Subcutaneous abdominal adipose tissue (tissue), 5 donors: Measurements from ENCODE around the gene RIGI.
"Not testable (repeated sequence)": the region's sequence is repeated elsewhere in the genome, so short reads cannot be mapped to it uniquely, and the experiment has no call there.

Experiments
- H3K27ac ChIP-seq: one replicate; pipeline ENCODE4 v1.7.0; 2013; ENCODE audit warnings: low read depth, mild to moderate bottlenecking, inconsistent platforms, low read length, moderate library complexity
- H3K27me3 ChIP-seq, 5 donors: one replicate each; pipeline ENCODE4 v1.7.0; 2013; ENCODE audit warnings: low read length in 5 of 5, inconsistent platforms in 1 of 5; ENCODE audit not compliant: control insufficient read depth in 5 of 5, insufficient read depth in 4 of 5
- H3K36me3 ChIP-seq, 5 donors: one replicate each; pipeline ENCODE4 v1.7.0; 2013; ENCODE audit warnings: low read length in 5 of 5; ENCODE audit not compliant: control insufficient read depth in 5 of 5, insufficient read depth in 5 of 5
- H3K4me1 ChIP-seq, 5 donors: one replicate each; pipeline ENCODE4 v1.7.0; 2013; ENCODE audit warnings: low read length in 5 of 5, mild to moderate bottlenecking in 3 of 5, moderate library complexity in 1 of 5; ENCODE audit not compliant: control insufficient read depth in 5 of 5, insufficient read depth in 5 of 5
- H3K4me3 ChIP-seq, 5 donors: one replicate each; pipeline ENCODE4 v1.7.0; 2013; ENCODE audit warnings: low read length in 5 of 5, low read depth in 1 of 5
- H3K9ac ChIP-seq, 5 donors: one replicate each; pipeline ENCODE4 v1.7.0; 2013; ENCODE audit warnings: low read length in 5 of 5, mild to moderate bottlenecking in 4 of 5, moderate library complexity in 3 of 5
- H3K9me3 ChIP-seq, 5 donors: one replicate each; pipeline ENCODE4 v1.7.0; 2013; ENCODE audit warnings: low read length in 5 of 5; ENCODE audit not compliant: control insufficient read depth in 5 of 5
- donor health status: healthy.
- donor health status: healthy.
- donor health status: healthy.
- donor health status: healthy.
- donor health status: healthy.

RIGI gene

GRCh38 chr9:32554591-32554990, 28.6 kb upstream of the RIGI start:
- Histone ChIP-seq H3K27me3 (no peaks in the 10 kb centered on the region), H3K4me3 (no peak overlapping the region), H3K9ac (peak overlapping the region in 1 of 5 donors; percentile 4), H3K9me3 (no peaks in the 10 kb centered on the region), H3K27ac (no peak overlapping the region), H3K36me3 (peaks cover 0 to 3% (median 0%) of the 10 kb centered on the region in 5 donors), H3K4me1 (peaks cover 5 to 23% (median 17%) of the 10 kb centered on the region in 5 donors)

DNA sequence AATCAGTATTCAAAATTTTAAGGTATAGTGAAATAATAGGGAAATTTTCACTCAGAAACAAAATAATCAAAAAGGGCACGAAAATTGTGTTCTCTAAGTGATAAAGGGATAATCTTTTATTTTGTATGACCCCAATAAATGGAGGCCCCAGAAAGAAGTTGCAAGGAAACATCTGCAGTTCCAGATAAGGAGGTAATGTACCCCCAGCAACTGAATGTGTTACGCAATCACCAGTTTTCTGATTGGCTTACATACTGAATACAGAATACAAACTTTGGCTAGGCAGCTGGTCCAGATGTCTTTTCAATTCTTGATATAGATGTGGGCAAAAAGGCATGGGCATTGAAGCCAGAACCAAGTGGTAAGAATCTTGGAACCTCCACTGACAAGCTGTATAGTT, 28.1 kb upstream of the RIGI start:
- Histone ChIP-seq H3K9me3 (no peaks in the 10 kb centered on the region), H3K27ac (no peak overlapping the region), H3K27me3 (no peaks in the 10 kb centered on the region), H3K9ac (peak overlapping the region in 1 of 5 donors; percentile 4), H3K4me1 (peaks cover 5 to 28% (median 17%) of the 10 kb centered on the region in 5 donors), H3K36me3 (peaks cover 0 to 3% (median 0%) of the 10 kb centered on the region in 5 donors), H3K4me3 (no peak overlapping the region)

DNA sequence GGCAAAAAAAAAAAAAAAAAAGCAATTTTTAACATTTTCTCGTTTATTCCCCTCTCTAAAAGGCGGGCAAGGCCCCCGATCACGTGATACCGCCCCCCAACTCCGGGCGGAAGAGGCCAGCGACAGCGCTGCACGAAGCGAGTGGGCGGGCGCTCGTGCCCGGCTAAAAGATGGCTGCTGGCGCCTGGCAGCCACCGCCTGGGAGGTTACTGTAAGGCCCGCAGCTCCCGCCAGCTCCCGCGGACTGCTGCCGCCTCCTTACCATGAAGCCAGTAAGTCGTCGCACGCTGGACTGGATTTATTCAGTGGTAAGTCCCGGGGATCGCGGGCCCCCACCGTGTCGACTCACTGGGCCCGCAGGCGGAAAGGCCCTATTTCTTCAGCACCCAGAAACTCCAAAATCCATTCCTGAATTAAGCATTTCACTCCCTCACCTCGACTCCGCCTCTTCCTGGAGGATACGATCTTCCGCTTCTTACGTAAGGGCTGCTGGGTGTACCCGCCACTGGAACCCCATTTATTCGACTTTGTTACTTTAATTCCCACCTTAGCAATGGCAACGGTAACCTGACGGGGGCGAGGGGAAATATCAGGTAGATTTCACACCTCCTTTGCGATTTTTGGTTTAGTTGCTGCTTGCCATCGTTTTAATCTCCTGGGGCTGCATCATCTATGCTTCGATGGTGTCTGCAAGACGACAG, 26.3 kb upstream of the RIGI start, which contains the start of the genes SMIM27 and TOPORS:
SMIM27 (plus strand) TSS at position 156 of the 701 bp plus-strand sequence; CDS start at position 264, 108 bp downstream.
TOPORS (minus strand) TSS at position 415 of the 701 bp plus-strand sequence; CDS start at position 265, 150 bp downstream.
- no peaks in the 10 kb centered on the region for H3K27me3 ChIP-seq
- H3K4me3 ChIP-seq, result peak within 1 kb of the TSS; percentile 78 to 91 (median 91)
- H3K9me3 ChIP-seq, result no peaks in the 10 kb centered on the region
- peak within 1 kb of the TSS; percentile 98 for H3K27ac ChIP-seq
- peaks cover 0 to 3% (median 0%) of the 10 kb centered on the region in 5 donors for H3K36me3 ChIP-seq
- peaks cover 5 to 25% (median 16%) of the 10 kb centered on the region in 5 donors for H3K4me1 ChIP-seq
- peak within 1 kb of the TSS; percentile 76 to 97 (median 87) for H3K9ac ChIP-seq

DNA sequence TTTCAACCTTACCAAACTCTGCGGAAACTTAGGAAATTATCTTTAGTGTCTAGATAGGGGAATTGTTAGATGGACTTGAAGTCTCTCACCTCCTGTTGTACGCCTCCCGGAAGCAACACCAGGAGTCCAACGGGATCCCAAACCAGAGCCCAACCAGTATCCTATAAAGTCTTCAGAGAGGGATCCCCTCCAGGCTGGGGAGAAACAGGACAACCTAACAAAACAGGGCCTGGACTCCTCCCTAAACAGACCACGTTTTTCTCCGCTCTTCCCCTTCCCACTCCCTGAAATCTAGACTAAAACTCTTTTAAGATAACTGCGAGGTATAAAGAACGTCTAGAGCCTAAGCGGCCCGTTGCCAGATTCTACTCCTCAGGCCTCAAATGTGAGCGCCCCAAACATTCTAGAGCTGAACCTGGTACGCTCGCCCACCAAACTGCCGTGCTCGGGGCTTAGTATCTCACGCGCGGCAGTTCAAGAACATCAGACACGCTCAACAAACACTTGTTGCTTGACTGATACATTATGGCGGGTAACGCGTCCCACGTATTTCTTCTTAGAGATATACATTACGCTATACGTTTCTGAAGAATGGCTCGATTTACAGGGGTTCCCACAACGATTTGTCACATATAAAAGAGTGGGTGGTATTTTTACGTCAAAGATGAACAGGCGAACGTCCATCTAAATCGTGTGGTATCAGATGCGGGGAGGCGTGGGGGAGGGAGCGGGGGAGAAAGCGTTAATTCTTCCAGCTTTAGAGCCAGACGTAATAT, 25.5 kb upstream of the RIGI start:
- peaks cover 5 to 25% (median 16%) of the 10 kb centered on the region in 5 donors for H3K4me1 ChIP-seq
- H3K36me3 ChIP-seq, result peaks cover 0 to 3% (median 0%) of the 10 kb centered on the region in 5 donors
- H3K4me3 ChIP-seq, result peak overlapping the region; percentile 78 to 91 (median 83)
- H3K9ac ChIP-seq, result peak overlapping the region; percentile 76 to 97 (median 87)
- H3K27me3 ChIP-seq, result no peaks in the 10 kb centered on the region
- peak overlapping the region; percentile 98 for H3K27ac ChIP-seq
- no peaks in the 10 kb centered on the region for H3K9me3 ChIP-seq

GRCh38 chr9:32550562-32551275, 24.7 kb upstream of the RIGI start:
- Histone ChIP-seq H3K4me1 (peaks cover 5 to 25% (median 16%) of the 10 kb centered on the region in 5 donors), H3K36me3 (peaks cover 0 to under 1% (median 0%) of the 10 kb centered on the region in 5 donors), H3K4me3 (peak overlapping the region; percentile 78 to 91 (median 83))

GRCh38 chr9:32550150-32550561, 24.2 kb upstream of the RIGI start:
- Histone ChIP-seq H3K9ac (peak overlapping the region; percentile 39 to 97 (median 76)), H3K9me3 (no peaks in the 10 kb centered on the region)

More at GRCh38 chr9:32550562-32551275, 24.7 kb upstream of the RIGI start:
- no peaks in the 10 kb centered on the region for H3K27me3 ChIP-seq
- no peaks in the 10 kb centered on the region for H3K9me3 ChIP-seq
- peak overlapping the region; percentile 76 to 97 (median 87) for H3K9ac ChIP-seq
- H3K27ac ChIP-seq, result peak overlapping the region; percentile 98

DNA sequence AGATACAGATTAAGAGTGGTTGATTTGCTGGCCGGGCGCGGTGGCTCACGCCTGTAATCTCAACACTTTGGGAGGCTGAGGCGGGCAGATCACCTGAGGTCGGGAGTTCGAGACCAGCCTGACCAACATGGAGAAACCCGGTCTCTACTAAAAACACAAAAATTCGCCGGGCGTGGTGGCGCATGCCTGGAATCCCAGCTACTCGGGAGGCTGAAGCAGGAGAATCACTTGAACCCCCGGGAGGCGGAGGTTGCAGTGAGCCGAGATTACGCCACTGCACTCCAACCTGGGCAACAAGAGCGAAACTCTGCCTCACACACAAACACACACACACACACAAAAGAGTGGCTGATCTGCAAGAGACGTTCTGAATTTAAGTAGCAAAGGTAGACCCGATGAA, 22.2 kb upstream of the RIGI start:
- H3K27me3 ChIP-seq, H3K9ac ChIP-seq, H3K4me3 ChIP-seq, H3K36me3 ChIP-seq, H3K27ac ChIP-seq, H3K9me3 ChIP-seq: not testable (repeated sequence)
- H3K4me1 ChIP-seq, result peaks cover 5 to 23% (median 16%) of the 10 kb centered on the region in 5 donors

More at GRCh38 chr9:32550150-32550561, 24.2 kb upstream of the RIGI start:
- Histone ChIP-seq H3K36me3 (no peaks in the 10 kb centered on the region), H3K27ac (peak overlapping the region; percentile 98), H3K27me3 (no peaks in the 10 kb centered on the region), H3K4me1 (peaks cover 5 to 25% (median 16%) of the 10 kb centered on the region in 5 donors), H3K4me3 (peak overlapping the region; percentile 75 to 91 (median 83))

DNA sequence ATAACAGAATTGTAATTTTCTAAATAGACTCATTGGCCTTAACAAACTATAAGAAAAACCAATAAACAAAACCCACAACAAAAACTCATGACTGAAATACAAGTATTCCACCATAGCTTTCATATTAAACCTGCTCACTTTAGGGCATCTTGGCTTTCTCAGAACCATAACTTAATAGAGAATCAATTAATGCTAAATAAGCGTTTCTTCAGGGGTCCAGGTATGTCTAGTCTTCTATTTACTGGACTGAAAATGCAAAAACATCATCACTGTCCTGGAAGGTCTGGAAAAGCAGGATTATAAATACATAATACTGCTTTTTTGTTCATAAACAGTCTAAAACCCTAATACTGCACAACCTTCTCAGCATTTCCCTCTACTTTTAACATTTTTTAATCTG, 19.9 kb upstream of the RIGI start:
- no peak overlapping the region for H3K9ac ChIP-seq
- no peaks in the 10 kb centered on the region for H3K9me3 ChIP-seq
- peaks cover 5 to 14% (median 10%) of the 10 kb centered on the region in 5 donors for H3K4me1 ChIP-seq
- no peak overlapping the region for H3K4me3 ChIP-seq
- no peak overlapping the region for H3K27ac ChIP-seq
- no peaks in the 10 kb centered on the region for H3K27me3 ChIP-seq
- peaks cover 12 to 29% (median 24%) of the 10 kb centered on the region in 5 donors for H3K36me3 ChIP-seq

GRCh38 chr9:32543047-32543446, 17.1 kb upstream of the RIGI start:
- Histone ChIP-seq H3K27ac (no peak overlapping the region), H3K4me3 (no peak overlapping the region), H3K9me3 (no peaks in the 10 kb centered on the region), H3K9ac (no peak overlapping the region), H3K27me3 (no peaks in the 10 kb centered on the region), H3K4me1 (no peaks in the 10 kb centered on the region), H3K36me3 (peaks cover 12 to 39% (median 26%) of the 10 kb centered on the region in 5 donors)
